RWPE2 (cell line): Measurements from ENCODE around the gene PCBP3.

Experiments
- ATAC-seq: fragments of 200-7000 bp; cut with Tn5 transposase; 3 replicates; pipeline ENCODE4 v1.9.1; 2021; ENCODE audit warnings: low read depth
- DNase-seq: peaks from one replicate; pipeline ENCODE4 v3.0.0-alpha.2; 2020; ENCODE audit warnings: low spot score
- H3K27ac ChIP-seq: fragments of 450-650 bp; 2 replicates; pipeline ENCODE4 v1.5.1; 2017; ENCODE audit warnings: mild to moderate bottlenecking; ENCODE audit not compliant: poor library complexity, severe bottlenecking
- H3K27me3 ChIP-seq: fragments of 250-450 bp; sonication (Bioruptor Pico); 2 replicates; pipeline ENCODE4 v1.5.1; 2021; ENCODE audit warnings: mild to moderate bottlenecking, moderate library complexity; ENCODE audit not compliant: insufficient read depth, poor library complexity, severe bottlenecking
- H3K36me3 ChIP-seq: fragments of 250-450 bp; sonication (Bioruptor Pico); 2 replicates; pipeline ENCODE4 v1.5.1; 2020; ENCODE audit warnings: low read depth, mild to moderate bottlenecking, moderate library complexity
- H3K4me1 ChIP-seq: fragments of 250-450 bp; sonication (Bioruptor Pico); 2 replicates; pipeline ENCODE4 v1.5.1; 2021; ENCODE audit warnings: mild to moderate bottlenecking, moderate library complexity; ENCODE audit not compliant: insufficient read depth, poor library complexity, severe bottlenecking
- H3K4me3 ChIP-seq: fragments of 250-450 bp; sonication (Bioruptor Pico); 2 replicates; pipeline ENCODE4 v1.5.1; 2021; ENCODE audit warnings: mild to moderate bottlenecking, moderate library complexity; ENCODE audit not compliant: severe bottlenecking
- H3K9me3 ChIP-seq: fragments of 250-450 bp; sonication (Bioruptor Pico); 2 replicates; pipeline ENCODE4 v1.5.1; 2021; ENCODE audit warnings: mild to moderate bottlenecking, moderate library complexity; ENCODE audit not compliant: severe bottlenecking
- CTCF ChIP-seq: fragments of 450-650 bp; IDR thresholded peaks from one replicate; pipeline ENCODE4 v1.5.1; 2017; ENCODE audit warnings: mild to moderate bottlenecking, moderate library complexity; ENCODE audit not compliant: poor library complexity, severe bottlenecking

Gene PCBP3

GRCh38 chr21:45927032-45927431 lies 283.5 kb downstream of the PCBP3 start:
- no peaks in the 10 kb centered on the region for H3K9me3 ChIP-seq
- H3K27ac ChIP-seq, result no peak overlapping the region
- no peak for DNase-seq
- no peaks in the 10 kb centered on the region for H3K27me3 ChIP-seq
- no peaks in the 10 kb centered on the region for H3K36me3 ChIP-seq
- H3K4me3 ChIP-seq, result no peak overlapping the region
- H3K4me1 ChIP-seq, result no peaks in the 10 kb centered on the region
- ATAC-seq, result no peak
- TF ChIP-seq CTCF, result no peak

GRCh38 chr21:45927851-45928850 lies 284.6 kb downstream of the PCBP3 start:
- TF ChIP-seq CTCF, result no peak
- no peaks in the 10 kb centered on the region for H3K4me1 ChIP-seq

GRCh38 chr21:45929449-45929848 lies 285.9 kb downstream of the PCBP3 start:
- H3K27me3 ChIP-seq, result no peaks in the 10 kb centered on the region
- DNase-seq (no peak), ATAC-seq (no peak)
- no peaks in the 10 kb centered on the region for H3K36me3 ChIP-seq
- no peaks in the 10 kb centered on the region for H3K4me1 ChIP-seq
- H3K27ac ChIP-seq, result no peak overlapping the region
- H3K9me3 ChIP-seq, result no peaks in the 10 kb centered on the region
- TF ChIP-seq CTCF, result no peak
- H3K4me3 ChIP-seq, result no peak overlapping the region

More at GRCh38 chr21:45927851-45928850, 284.6 kb downstream of the PCBP3 start:
- Histone ChIP-seq H3K9me3 (no peaks in the 10 kb centered on the region), H3K27ac (no peak overlapping the region), H3K4me3 (no peak overlapping the region), H3K27me3 (no peaks in the 10 kb centered on the region), H3K36me3 (no peaks in the 10 kb centered on the region)
- no peak for ATAC-seq
- no peak for DNase-seq

- Histone ChIP-seq H3K4me1 (no peaks in the 10 kb centered on the region), H3K36me3 (no peaks in the 10 kb centered on the region), H3K27ac (no peak overlapping the region), H3K9me3 (no peaks in the 10 kb centered on the region), H3K4me3 (no peak overlapping the region), H3K27me3 (no peaks in the 10 kb centered on the region)
- ATAC-seq, result no peak
- DNase-seq, result no peak
- no peak for TF ChIP-seq CTCF
Measured at GRCh38 chr21:45930231-45930760, 286.8 kb downstream of the PCBP3 start.

GRCh38 chr21:45930792-45931191 lies 287.3 kb downstream of the PCBP3 start:
- no peaks in the 10 kb centered on the region for H3K4me1 ChIP-seq
- no peak for ATAC-seq
- H3K27ac ChIP-seq, result no peak overlapping the region

More at GRCh38 chr21:45930792-45931191, 287.3 kb downstream of the PCBP3 start:
- Histone ChIP-seq H3K36me3 (no peaks in the 10 kb centered on the region), H3K4me3 (no peak overlapping the region), H3K27me3 (no peaks in the 10 kb centered on the region), H3K9me3 (no peaks in the 10 kb centered on the region)
- DNase-seq, result no peak
- no peak for TF ChIP-seq CTCF
